Stimulated activated CD4-positive, alpha-beta T cell treated with anti-CD3 and anti-CD28 coated beads, Interleukin-1b, Interleukin-23, amount 100 ng/mL, for 1 hour (primary cell): ENCODE results near the gene MROH2A.

ENCODE experiments used
- DNase-seq, 2 donors: peaks; one replicate each; pipeline ENCODE4 v3.0.0-alpha.2; 2020; ENCODE audit warnings: low read depth in 2 of 2

MROH2A gene

GRCh38 chr2:233819884-233820773 is 42.0 kb downstream of the MROH2A start:
- no peak for DNase-seq

GRCh38 chr2:233820774-233821105 is 42.6 kb downstream of the MROH2A start:
- no peak for DNase-seq

GRCh38 chr2:233821196-233821595 is 43.1 kb downstream of the MROH2A start:
- no peak for DNase-seq

- no peak for DNase-seq
Measured at GRCh38 chr2:233821709-233822100, 43.6 kb downstream of the MROH2A start.

GRCh38 chr2:233822101-233822771 is 44.1 kb downstream of the MROH2A start:
- no peak for DNase-seq

GRCh38 chr2:233822781-233823730 is 44.9 kb downstream of the MROH2A start:
- DNase-seq, result no peak

GRCh38 chr2:233823731-233824121 is 45.6 kb downstream of the MROH2A start:
- no peak for DNase-seq

GRCh38 chr2:233824373-233824772 is 46.2 kb downstream of the MROH2A start:
- no peak for DNase-seq

- DNase-seq, result no peak
Measured at GRCh38 chr2:233828546-233829192, 50.5 kb downstream of the MROH2A start.

- no peak for DNase-seq
Measured at GRCh38 chr2:233829193-233830110, 51.3 kb downstream of the MROH2A start.

GRCh38 chr2:233830111-233830802 is 52.1 kb downstream of the MROH2A start:
- no peak for DNase-seq

GRCh38 chr2:233831011-233831721 is 53.0 kb downstream of the MROH2A start:
- DNase-seq, result no peak

GRCh38 chr2:233831861-233832260 is 53.7 kb downstream of the MROH2A start:
- DNase-seq, result no peak

GRCh38 chr2:233832414-233832813 is 54.3 kb downstream of the MROH2A start:
- DNase-seq, result no peak

- DNase-seq, result no peak
Measured at GRCh38 chr2:233832869-233833311, 54.8 kb downstream of the MROH2A start.

- DNase-seq, result no peak
Measured at GRCh38 chr2:233833345-233833744, 55.2 kb downstream of the MROH2A start.

- DNase-seq, result no peak
Measured at GRCh38 chr2:233835230-233836186, 57.4 kb downstream of the MROH2A start.

- no peak for DNase-seq
Measured at GRCh38 chr2:233836359-233836758, 58.2 kb downstream of the MROH2A start.
